SK-N-SH (cell line): ENCODE data around the gene RCCD1. TPM values are rescaled to one million over a fixed set of nuclear protein-coding genes. Genes with fewer than 3 reads are reported as not detected.

Experiments used
- CTCF ChIA-PET: fragments of 300-600, 350-600 bp; formaldehyde crosslinking; extraction: SDS; loops from one replicate; lab custom pipeline; 2021; lab: Yijun Ruan, JAX
- POLR2A ChIA-PET: fragments of 350-600 bp; sonication (Branson Sonifier 250); formaldehyde crosslinking; extraction: SDS; loops from one replicate; lab custom pipeline; 2020; ENCODE audit warnings: antibody characterized with exemption, inconsistent platforms; lab: Yijun Ruan, JAX
- DNase-seq: peaks from one replicate; pipeline ENCODE4 v3.0.0; 2012
- H2AFZ ChIP-seq: fragments of 200-600 bp; sonication (generic); 2 replicates; pipeline ENCODE4 v1.8.1; 2016; ENCODE audit warnings: antibody characterized with exemption, mild to moderate bottlenecking, low read depth
- H3F3A ChIP-seq: fragments of 200-600 bp; sonication (generic); replicated peaks from 2 replicates; pipeline ENCODE3; 2016; ENCODE audit warnings: antibody characterized with exemption, mild to moderate bottlenecking; ENCODE audit not compliant: insufficient read depth
- H3K27ac ChIP-seq, 2 experiments: fragments of 200-500 bp in 1 of 2; fragments of 200-600 bp in 1 of 2; sonication (Bioruptor generic) in 1 of 2; sonication (generic), shearing (Covaris generic) in 1 of 2; 2 replicates each; pipeline versions ENCODE4 v1.5.1 to v1.6.1; 2014 to 2016; ENCODE audit warnings: low read depth in 2 of 2, inconsistent platforms in 1 of 2, low read length in 1 of 2, mild to moderate bottlenecking in 1 of 2, mixed read lengths in 1 of 2
- H3K27me3 ChIP-seq: fragments of 200-600 bp; sonication (generic), shearing (Covaris generic); 2 replicates; pipeline ENCODE4 v1.6.1; 2016; ENCODE audit warnings: mixed run types; ENCODE audit not compliant: insufficient read depth
- H3K36me3 ChIP-seq, 2 experiments: fragments of 200-500 bp in 1 of 2; fragments of 200-600 bp in 1 of 2; sonication (Bioruptor generic) in 1 of 2; sonication (generic) in 1 of 2; replicated peaks in 1 of 2; 2 replicates each; pipeline versions ENCODE3 to v1.5.1; 2014 to 2016; ENCODE audit warnings: low read length in 1 of 2, mild to moderate bottlenecking in 1 of 2; ENCODE audit not compliant: insufficient read depth in 2 of 2, control insufficient read depth in 1 of 2
- H3K4me1 ChIP-seq, 2 experiments: fragments of 200-500 bp in 1 of 2; fragments of 200-600 bp in 1 of 2; sonication (Bioruptor generic) in 1 of 2; sonication (generic), shearing (Covaris generic) in 1 of 2; 2 replicates each; pipeline versions ENCODE4 v1.5.1 to v1.6.1; 2014 to 2016; ENCODE audit warnings: low read depth in 1 of 2, low read length in 1 of 2, mixed run types in 1 of 2; ENCODE audit not compliant: insufficient read depth in 2 of 2, control insufficient read depth in 1 of 2
- H3K4me2 ChIP-seq: fragments of 200-600 bp; sonication (generic), shearing (Covaris generic); 2 replicates; pipeline ENCODE4 v1.6.1; 2017; ENCODE audit warnings: mixed run types
- H3K4me3 ChIP-seq, 2 experiments: fragments of 200-500 bp in 1 of 2; fragments of 200-600 bp in 1 of 2; sonication (Bioruptor generic) in 1 of 2; sonication (generic), shearing (Covaris generic) in 1 of 2; 2 replicates each; pipeline versions ENCODE4 v1.5.1 to v1.8.1; 2014 to 2016; ENCODE audit warnings: low read depth in 2 of 2, inconsistent platforms in 1 of 2, low read length in 1 of 2, mild to moderate bottlenecking in 1 of 2, mixed read lengths in 1 of 2, moderate library complexity in 1 of 2
- H3K79me2 ChIP-seq: fragments of 200-600 bp; sonication (generic); 2 replicates; pipeline ENCODE4 v1.8.1; 2017; ENCODE audit warnings: mild to moderate bottlenecking; ENCODE audit not compliant: insufficient read depth
- H3K9ac ChIP-seq: fragments of 200-600 bp; sonication (generic); 2 replicates; pipeline ENCODE4 v1.6.1; 2017; ENCODE audit warnings: mixed run types
- H3K9me2 ChIP-seq: fragments of 200-600 bp; sonication (generic); 2 replicates; pipeline ENCODE4 v1.6.1; 2017; ENCODE audit warnings: mixed run types
- H3K9me3 ChIP-seq: fragments of 200-600 bp; sonication (generic); 2 replicates; pipeline ENCODE4 v1.6.1; 2017; ENCODE audit warnings: mixed run types, mild to moderate bottlenecking, moderate library complexity
- H4K20me1 ChIP-seq: fragments of 200-600 bp; sonication (generic); 2 replicates; pipeline ENCODE4 v1.6.1; 2017; ENCODE audit warnings: mild to moderate bottlenecking, mixed run types; ENCODE audit not compliant: insufficient read depth
- ELF1 ChIP-seq: IDR thresholded peaks from 2 replicates; pipeline ENCODE4 v1.4.0; 2012
- FOXJ3 ChIP-seq: sonication (generic); formaldehyde crosslinking; IDR thresholded peaks from 2 replicates; pipeline ENCODE4 v1.5.1; 2020; ENCODE audit warnings: mild to moderate bottlenecking, missing genetic modification reagents
- FOXM1 ChIP-seq: IDR thresholded peaks from 2 replicates; pipeline ENCODE4 v1.4.0; 2012; ENCODE audit warnings: low read depth, mild to moderate bottlenecking
- GABPA ChIP-seq: IDR thresholded peaks from 2 replicates; pipeline ENCODE4 v1.4.0; 2012; ENCODE audit warnings: low read depth, mild to moderate bottlenecking
- NFIC ChIP-seq: IDR thresholded peaks from 2 replicates; pipeline ENCODE4 v1.4.0; 2012; ENCODE audit warnings: borderline replicate concordance
- NRF1 ChIP-seq: IDR thresholded peaks from 2 replicates; pipeline ENCODE4 v1.6.1; 2012; ENCODE audit warnings: low read depth, mild to moderate bottlenecking, low read length
- PBX3 ChIP-seq: IDR thresholded peaks from 2 replicates; pipeline ENCODE4; 2012
- RFX5 ChIP-seq: IDR thresholded peaks from 2 replicates; pipeline ENCODE4 v1.6.1; 2012; ENCODE audit warnings: mild to moderate bottlenecking, improper control_type of control experiment, low read length
- RXRA ChIP-seq: IDR thresholded peaks from 2 replicates; pipeline ENCODE4 v1.4.0; 2012; ENCODE audit warnings: low read depth, mild to moderate bottlenecking, borderline replicate concordance
- SMC3 ChIP-seq: IDR thresholded peaks from 2 replicates; pipeline ENCODE4 v1.6.1; 2012; ENCODE audit warnings: low read depth, low read length, improper control_type of control experiment
- TAF1 ChIP-seq: IDR thresholded peaks from 2 replicates; pipeline ENCODE4 v1.6.1; 2012; ENCODE audit warnings: low read depth, mild to moderate bottlenecking, low read length, moderate library complexity, borderline replicate concordance
- USF1 ChIP-seq: IDR thresholded peaks from 2 replicates; pipeline ENCODE4 v1.4.0; 2012; ENCODE audit warnings: low read depth, borderline replicate concordance
- USF2 ChIP-seq: fragments of 150-350 bp; IDR thresholded peaks from 2 replicates; pipeline ENCODE4 v1.6.1; 2017; ENCODE audit warnings: antibody characterized with exemption, low read length, low read depth, borderline replicate concordance
- ZBTB33 ChIP-seq: IDR thresholded peaks from 2 replicates; pipeline ENCODE4 v1.4.0; 2012; ENCODE audit warnings: low read depth, borderline replicate concordance
- WGBS: methylation state at CpG from one replicate; pipeline ENCODE4 v1.1.6; 2017; ENCODE audit warnings: low lambda C conversion rate; 5-methylcytosine and 5-hydroxymethylcytosine counted together
- polyA plus RNA-seq, 3 experiments: library from polyadenylated mRNA; depleted of rRNA; stranded (reverse); fragments of >200 nt; gene quantifications; 2 replicates each; pipeline ENCODE4 v1.2.3, GENCODE V29; 2012

The RCCD1 gene
- polyA plus RNA-seq, 1 of the 3 experiments (the other 2 are of a cell fraction): 21.2 TPM

GRCh38 chr15:90960298-90961091, 5.8 kb downstream of the RCCD1 start:
- Histone ChIP-seq H3K4me3 (no peak overlapping the region), H3K9ac (no peak overlapping the region), H3K36me3 (peaks cover 21 to 29% of the 10 kb centered on the region in 2 experiments), H3K4me2 (no peak overlapping the region), H3K27me3 (no peaks in the 10 kb centered on the region), H3K79me2 (peaks cover 42% of the 10 kb centered on the region), H3F3A (peaks cover 18% of the 10 kb centered on the region), H3K9me3 (no peaks in the 10 kb centered on the region), H4K20me1 (no peaks in the 10 kb centered on the region), H3K27ac (no peak overlapping the region), H2AFZ (no peak overlapping the region), H3K4me1 (peaks cover 0 to 20% of the 10 kb centered on the region in 2 experiments; a peak in 1 of 4 replicates), H3K9me2 (no peaks in the 10 kb centered on the region)
- DNase-seq: no peak
- CTCF ChIA-PET: interaction anchor here (1.8 to 10.8 kb wide), 3 partner anchors 9 to 91 kb away, joined by 4 to 186 read pairs (median 74); no protein-coding TSS in a partner anchor
- POLR2A ChIA-PET: no interaction called here
- TF ChIP-seq RXRA (no peak), USF1 (no peak), FOXJ3 (CRISPR knock-in tag) (no peak), GABPA (no peak), PBX3 (no peak), USF2 (no peak), ELF1 (no peak), ZBTB33 (no peak), NFIC (no peak)
- WGBS: 91% methylated on average over 20 of the region's 20 CpGs

GRCh38 chr15:90962021-90962420, 7.3 kb downstream of the RCCD1 start:
- Histone ChIP-seq H2AFZ (no peak overlapping the region), H3K4me1 (peaks cover 0 to 10% of the 10 kb centered on the region in 2 experiments; a peak in 1 of 4 replicates), H3K9me2 (no peaks in the 10 kb centered on the region), H3K79me2 (peaks cover 33% of the 10 kb centered on the region; the same call in 1 of the 2 replicates), H3K27ac (no peak overlapping the region), H3K4me3 (no peak overlapping the region), H3K9ac (no peak overlapping the region), H3K4me2 (no peak overlapping the region), H3K9me3 (no peaks in the 10 kb centered on the region), H3K27me3 (no peaks in the 10 kb centered on the region), H3K36me3 (peaks cover 21 to 40% of the 10 kb centered on the region in 2 experiments), H4K20me1 (no peaks in the 10 kb centered on the region), H3F3A (peaks cover 18% of the 10 kb centered on the region)
- CTCF ChIA-PET: interaction anchor here (1.5 to 10.8 kb wide), 2 partner anchors 17 to 90 kb away, joined by 5 to 186 read pairs; no protein-coding TSS in a partner anchor
- TF ChIP-seq TAF1: no peak
- TF ChIP-seq FOXM1: no peak
- TF ChIP-seq SMC3: no peak
- TF ChIP-seq RFX5: no peak
- TF ChIP-seq USF2: no peak
- no peak for TF ChIP-seq NRF1
- TF ChIP-seq USF1: no peak
- TF ChIP-seq ZBTB33: no peak
- whole genome bisulfite sequencing: 88% methylated on average over 4 of the region's 4 CpGs
- POLR2A ChIA-PET: no interaction called here
- DNase-seq: no peak
